DOHH2 (cell line): Measurements from ENCODE around the gene SCRG1.

ENCODE experiments used
- CTCF ChIP-seq: fragments of 200-600 bp; sonication (generic); IDR thresholded peaks from one replicate; pipeline ENCODE4 v1.5.1; 2014; ENCODE audit warnings: antibody characterized with exemption, mild to moderate bottlenecking, low read depth, low read length; ENCODE audit not compliant: poor library complexity, severe bottlenecking
- EZH2phosphoT487 ChIP-seq: fragments of 200-600 bp; sonication (generic); IDR thresholded peaks from 2 replicates; pipeline ENCODE4 v1.6.1; 2017; ENCODE audit warnings: borderline replicate concordance, mild to moderate bottlenecking, antibody characterized with exemption, low read length, moderate library complexity, mixed read lengths

GRCh38 chr4:173367946-173368345 is 31.0 kb downstream of the SCRG1 start:
- TF ChIP-seq CTCF (no peak), EZH2phosphoT487 (no peak)
